K562 (cell line): Measurements from ENCODE around the gene ANKRD16.

Experiments used
- AFF1 ChIP-seq, 2 experiments: fragments of 450-650 bp; IDR thresholded peaks; 2 replicates each; pipeline ENCODE4 v1.6.1; 2018; ENCODE audit warnings: mild to moderate bottlenecking in 2 of 2, low read depth in 1 of 2; ENCODE audit not compliant: partially characterized antibody in 2 of 2
- BRCA1 ChIP-seq, 2 experiments: fragments of 450-650 bp in 1 of 2; sonication (generic) in 1 of 2; formaldehyde crosslinking in 1 of 2; IDR thresholded peaks; 2 replicates each; pipeline versions ENCODE4 v1.5.0 to v1.6.1; 2017 to 2020; ENCODE audit warnings: mild to moderate bottlenecking in 1 of 2, missing genetic modification reagents in 1 of 2
- CTCF ChIP-seq, 3 experiments: IDR thresholded peaks in 2 of 3; conservative IDR thresholded peaks in 1 of 3; 2 replicates each; pipeline ENCODE4 v1.5.1; 2011 to 2012; ENCODE audit warnings: low read length in 3 of 3, mild to moderate bottlenecking in 3 of 3, control low read depth in 2 of 3, improper control_type of control experiment in 1 of 3, inconsistent platforms in 1 of 3, low read depth in 1 of 3, mixed read lengths in 1 of 3, moderate library complexity in 1 of 3; ENCODE audit not compliant: insufficient read depth in 2 of 3
- EZH2 ChIP-seq: IDR thresholded peaks from 2 replicates; pipeline ENCODE4 v1.6.1; 2012; ENCODE audit warnings: low read depth, mild to moderate bottlenecking, inconsistent platforms, low read length, borderline replicate concordance
- FOXJ2 ChIP-seq: fragments of 200-800 bp; sonication (Bioruptor generic); IDR thresholded peaks from 2 replicates; pipeline ENCODE4 v1.6.1; 2016; ENCODE audit warnings: missing genetic modification characterization, missing compliant biosample characterization
- MTA3 ChIP-seq: fragments of 450-650 bp; formaldehyde crosslinking; IDR thresholded peaks from 2 replicates; pipeline ENCODE4 v1.6.1; 2017; ENCODE audit warnings: mild to moderate bottlenecking, borderline replicate concordance
- POLR2B ChIP-seq: fragments of 450-650 bp; IDR thresholded peaks from 2 replicates; pipeline ENCODE4 v1.6.1; 2018; ENCODE audit warnings: low read depth; ENCODE audit not compliant: partially characterized antibody
- TCF7 ChIP-seq: sonication (generic); IDR thresholded peaks from 2 replicates; pipeline ENCODE4 v1.6.1; 2016; ENCODE audit warnings: antibody characterized with exemption, borderline replicate concordance
- TOE1 ChIP-seq, 2 experiments: fragments of 450-650 bp in 1 of 2; sonication (generic) in 1 of 2; formaldehyde crosslinking in 1 of 2; IDR thresholded peaks; 2 replicates each; pipeline versions ENCODE4 v1.7.1 to v1.8.0; 2016 to 2022; ENCODE audit warnings: borderline replicate concordance in 2 of 2, mild to moderate bottlenecking in 2 of 2, antibody characterized with exemption in 1 of 2, inconsistent platforms in 1 of 2, low read depth in 1 of 2, missing genetic modification reagents in 1 of 2, moderate library complexity in 1 of 2
- XRCC3 ChIP-seq: fragments of 450-650 bp; IDR thresholded peaks from 2 replicates; pipeline ENCODE4 v1.6.1; 2017; ENCODE audit warnings: mild to moderate bottlenecking, moderate library complexity
- ZFX ChIP-seq: sonication (generic); formaldehyde crosslinking; IDR thresholded peaks from 2 replicates; pipeline ENCODE4 v1.8.0; 2022; ENCODE audit warnings: mild to moderate bottlenecking, missing genetic modification reagents, moderate library complexity
- ZNF253 ChIP-seq: fragments of 250-450 bp; sonication (Bioruptor Pico); conservative IDR thresholded peaks from 2 replicates; pipeline ENCODE4 v1.6.1; 2021; ENCODE audit warnings: mild to moderate bottlenecking

GRCh38 chr10:5814110-5815107, 75.3 kb downstream of the ANKRD16 start:
- TF ChIP-seq POLR2B = no peak
- no peak for TF ChIP-seq ZNF253 (CRISPR knock-in tag)
- no peak for TF ChIP-seq FOXJ2 (tag)
- TF ChIP-seq CTCF (IDR thresholded peaks at IDR 0.05 in 2 of 3, conservative IDR thresholded peaks at IDR 0.05 in 1 of 3; ENCODE audit: insufficient read depth in 2 of 3, low read depth in 1 of 3, low read length in 3 of 3) = no peak
- TF ChIP-seq TOE1 (IDR thresholded peaks at IDR 0.05; ENCODE audit: borderline replicate concordance) = no peak; the same call in 1 of the 2 replicates
- TF ChIP-seq TOE1 (CRISPR knock-in tag; IDR thresholded peaks at IDR 0.05; ENCODE audit: borderline replicate concordance, low read depth) = no peak
- no peak for TF ChIP-seq TCF7
- no peak for TF ChIP-seq ZFX (CRISPR knock-in tag)
- no peak for TF ChIP-seq XRCC3
- no peak for TF ChIP-seq EZH2
- no peak for TF ChIP-seq MTA3
- TF ChIP-seq AFF1 (IDR thresholded peaks at IDR 0.05; ENCODE audit: low read depth in 1 of 2, partially characterized antibody in 2 of 2) = peak in 1 of 2 experiments; percentile 69
- TF ChIP-seq BRCA1 (IDR thresholded peaks at IDR 0.05) = no peak
- TF ChIP-seq BRCA1 (CRISPR knock-in tag; IDR thresholded peaks at IDR 0.05) = no peak
